NCI-H1048 (cell line): ENCODE data around the gene FEZ2.

Experiments used
- DNase-seq: peaks from one replicate; lab custom pipeline; 2025; lab: John Stamatoyannopoulos, UW

The FEZ2 gene

GRCh38 chr2:36587101-36587500 is 10.9 kb downstream of the FEZ2 start:
- DNase-seq: no peak

GRCh38 chr2:36586672-36587071 is 11.3 kb downstream of the FEZ2 start:
- no peak for DNase-seq

- DNase-seq: no peak
Observed at GRCh38 chr2:36584148-36584794, 13.7 kb downstream of the FEZ2 start.

- no peak for DNase-seq
Observed at GRCh38 chr2:36582951-36583350, 15.0 kb downstream of the FEZ2 start.

DNA sequence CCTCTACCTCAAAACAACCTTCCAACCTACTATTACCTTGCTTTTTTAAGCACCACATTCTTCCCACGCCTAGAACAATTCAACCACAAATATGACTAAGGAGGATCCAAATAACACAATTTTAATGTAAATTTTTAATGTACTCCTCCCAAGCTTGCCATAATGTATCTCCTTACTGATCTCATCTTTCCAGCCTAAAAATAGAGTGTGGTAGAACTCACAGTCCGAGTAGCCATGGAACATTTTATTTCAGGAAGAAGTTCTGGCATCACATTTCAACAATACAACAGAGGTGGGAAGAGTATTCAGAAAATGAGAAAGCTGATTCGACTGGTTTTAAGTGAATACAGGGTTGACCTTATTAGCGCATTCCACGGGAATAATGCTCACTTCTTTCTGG is 15.4 kb downstream of the FEZ2 start:
- no peak for DNase-seq

DNA sequence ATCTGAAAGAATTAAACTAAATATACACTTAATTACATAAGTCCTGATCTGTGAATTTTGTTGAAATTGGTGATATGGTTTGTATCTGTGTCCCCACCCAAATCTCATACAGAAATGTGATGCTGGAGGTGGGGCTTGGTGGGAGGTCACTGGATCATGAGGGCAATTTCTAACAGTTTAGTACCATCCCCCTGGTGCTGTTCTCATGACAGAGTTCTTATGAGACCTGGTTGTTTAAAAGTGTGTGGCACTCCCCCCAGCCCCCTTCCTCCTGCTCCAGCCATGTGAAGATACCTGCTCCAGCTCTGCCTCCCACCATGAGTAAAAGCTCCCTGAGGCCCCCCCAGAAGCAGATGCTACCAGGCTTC is 18.7 kb downstream of the FEZ2 start:
- DNase-seq: no peak

DNA sequence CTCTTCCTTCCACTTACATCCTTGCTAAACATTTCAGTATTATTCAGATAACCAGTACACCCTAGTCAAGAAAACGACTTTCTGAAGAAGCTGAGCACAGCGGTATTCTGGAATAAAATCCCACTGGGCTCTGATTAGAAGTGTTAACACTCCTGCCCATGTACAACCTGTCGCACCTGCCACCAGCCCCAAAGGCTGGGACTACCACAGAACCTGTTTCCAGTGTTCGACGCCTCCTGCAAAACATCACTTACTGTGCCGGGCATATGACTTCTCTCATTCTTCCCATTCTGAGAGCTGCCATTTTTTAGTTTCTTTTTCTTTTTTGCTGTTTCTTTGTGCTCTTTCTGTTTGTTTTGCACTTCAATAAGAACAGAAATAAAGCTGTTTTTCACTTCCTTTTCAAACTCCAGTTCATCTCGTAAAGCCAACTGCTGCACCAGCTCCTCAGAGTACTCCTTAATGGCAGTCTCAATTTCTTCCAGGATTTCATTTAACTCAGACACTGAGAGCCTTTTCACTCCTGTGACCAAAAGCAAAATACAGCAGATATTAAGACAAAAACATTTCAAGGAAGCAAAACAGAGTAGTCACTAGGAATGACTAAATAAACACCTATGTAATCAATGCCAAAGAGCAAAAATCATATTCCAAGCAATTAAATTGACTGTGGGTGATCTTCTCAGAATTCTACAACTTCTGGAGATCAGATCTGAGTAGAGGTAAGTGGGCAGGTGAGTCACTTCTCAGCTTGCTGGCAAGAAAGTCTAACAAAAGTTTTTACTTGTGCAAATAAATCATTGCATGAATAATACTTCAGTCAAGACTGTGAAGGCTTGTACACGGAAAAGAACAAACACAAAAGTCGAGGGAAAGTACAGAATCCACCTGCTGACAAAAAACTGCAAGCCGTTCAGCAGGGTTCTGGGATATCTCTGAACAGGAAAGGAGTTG is 19.3 kb downstream of the FEZ2 start:
- DNase-seq: no peak

DNA sequence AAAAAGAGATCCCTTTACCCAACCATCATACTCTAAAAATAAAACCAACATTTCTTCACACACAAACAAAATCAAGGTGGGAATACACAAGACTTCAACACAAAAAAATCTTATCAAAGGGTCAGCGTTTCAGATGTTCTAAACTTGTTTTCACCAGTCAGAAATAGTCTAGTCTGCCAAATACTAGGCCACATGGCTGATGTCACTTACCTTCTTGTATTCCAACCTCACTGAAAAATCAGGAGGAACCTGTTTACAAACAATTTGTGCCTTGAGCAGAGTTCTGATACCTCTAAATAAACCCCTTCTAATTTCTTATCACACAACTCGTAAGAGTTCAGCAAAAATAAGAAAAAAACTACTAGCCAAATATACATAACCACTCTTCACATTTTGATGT is 20.1 kb downstream of the FEZ2 start:
- no peak for DNase-seq

DNA sequence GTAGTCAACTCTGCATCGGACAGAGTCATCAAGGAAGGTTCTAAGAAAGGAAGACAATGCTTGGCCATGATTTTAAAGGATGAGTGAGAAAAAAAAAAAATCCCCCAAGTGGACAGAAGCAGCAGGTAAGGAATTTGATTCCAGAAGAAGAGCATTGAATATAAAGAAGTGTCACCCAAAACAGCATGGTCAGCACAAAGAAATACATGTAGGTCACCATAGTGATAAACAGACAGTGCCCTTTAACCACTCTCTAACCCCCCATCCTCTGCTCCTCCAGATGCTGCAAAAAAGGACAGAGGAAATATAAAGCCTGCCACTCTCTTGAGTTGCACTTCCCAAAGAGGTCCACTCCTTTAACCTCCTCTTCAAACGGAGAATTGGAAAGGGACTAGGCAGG is 23.4 kb downstream of the FEZ2 start:
- DNase-seq: no peak

DNA sequence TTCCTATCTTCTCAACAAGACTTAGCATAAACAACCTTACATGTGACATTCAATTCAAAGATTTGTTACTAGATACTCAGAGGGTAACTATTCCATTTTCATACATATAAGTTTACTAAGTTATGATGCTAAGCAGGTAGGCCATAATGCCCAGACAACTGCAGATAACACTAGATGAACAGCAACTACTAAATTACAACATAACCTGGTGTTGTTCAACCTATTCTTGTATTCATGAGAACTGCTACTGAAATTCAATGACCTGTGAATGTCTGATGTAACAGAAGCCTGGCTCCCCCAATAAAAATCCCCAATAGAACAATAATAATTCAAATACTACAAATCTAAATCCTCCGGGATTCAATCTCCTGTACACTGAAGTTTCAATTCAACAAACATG is 24.8 kb downstream of the FEZ2 start:
- no peak for DNase-seq

GRCh38 chr2:36572719-36573059 is 25.3 kb downstream of the FEZ2 start:
- DNase-seq: no peak

- no peak for DNase-seq
Observed at GRCh38 chr2:36572054-36572718, 25.8 kb downstream of the FEZ2 start.

DNA sequence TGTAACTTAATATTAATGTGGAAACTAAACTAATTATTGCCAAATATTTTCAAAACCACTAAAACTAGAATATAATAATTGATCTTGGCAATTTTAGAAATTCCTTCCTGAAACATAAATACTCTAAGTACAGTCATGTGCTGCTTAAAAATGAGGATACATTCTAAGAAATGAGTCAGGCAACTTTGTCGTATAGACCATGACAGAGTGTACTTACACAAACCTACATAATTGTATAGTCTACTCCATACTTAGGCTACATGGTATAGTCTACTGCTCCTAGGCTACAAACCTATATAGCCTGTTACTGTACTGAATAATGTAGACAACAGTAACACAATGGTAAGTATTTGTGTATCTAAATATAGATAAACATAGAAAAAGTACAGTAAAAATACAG is 27.6 kb downstream of the FEZ2 start:
- no peak for DNase-seq

GRCh38 chr2:36569267-36569856 is 28.6 kb downstream of the FEZ2 start:
- no peak for DNase-seq

DNA sequence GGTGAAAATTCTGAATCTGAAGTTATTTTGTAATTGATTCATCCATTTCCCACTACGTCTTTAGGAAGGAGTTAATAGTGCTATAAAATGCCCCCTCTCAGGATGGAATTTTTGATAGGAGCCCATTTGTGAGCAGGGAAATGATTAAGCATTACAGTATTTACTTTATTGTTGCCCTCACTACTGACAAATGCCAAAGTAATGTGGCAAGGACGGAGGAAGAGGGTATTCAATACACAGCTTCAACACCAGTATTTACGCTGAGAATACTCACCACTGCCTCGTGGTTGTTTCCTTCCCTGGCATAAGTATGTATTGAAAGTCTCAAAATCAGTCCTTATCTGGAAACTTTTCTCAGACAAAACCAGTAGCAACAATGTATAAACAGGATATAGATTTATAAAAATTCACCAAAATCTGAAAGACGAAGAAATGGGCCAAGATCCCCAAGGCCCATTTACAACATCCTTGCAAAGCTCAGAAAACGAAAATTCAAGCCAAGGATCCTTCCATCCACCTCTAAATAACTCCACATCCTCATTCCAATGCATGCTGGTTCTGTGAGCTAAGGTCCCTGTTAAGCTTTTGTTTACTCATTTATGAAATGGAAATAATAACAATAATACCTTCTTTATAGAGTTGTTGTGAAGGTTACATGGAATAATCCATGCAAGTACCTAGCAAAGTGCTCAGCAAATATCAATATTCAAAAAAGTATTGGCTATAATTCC is 29.3 kb downstream of the FEZ2 start:
- DNase-seq: no peak

DNA sequence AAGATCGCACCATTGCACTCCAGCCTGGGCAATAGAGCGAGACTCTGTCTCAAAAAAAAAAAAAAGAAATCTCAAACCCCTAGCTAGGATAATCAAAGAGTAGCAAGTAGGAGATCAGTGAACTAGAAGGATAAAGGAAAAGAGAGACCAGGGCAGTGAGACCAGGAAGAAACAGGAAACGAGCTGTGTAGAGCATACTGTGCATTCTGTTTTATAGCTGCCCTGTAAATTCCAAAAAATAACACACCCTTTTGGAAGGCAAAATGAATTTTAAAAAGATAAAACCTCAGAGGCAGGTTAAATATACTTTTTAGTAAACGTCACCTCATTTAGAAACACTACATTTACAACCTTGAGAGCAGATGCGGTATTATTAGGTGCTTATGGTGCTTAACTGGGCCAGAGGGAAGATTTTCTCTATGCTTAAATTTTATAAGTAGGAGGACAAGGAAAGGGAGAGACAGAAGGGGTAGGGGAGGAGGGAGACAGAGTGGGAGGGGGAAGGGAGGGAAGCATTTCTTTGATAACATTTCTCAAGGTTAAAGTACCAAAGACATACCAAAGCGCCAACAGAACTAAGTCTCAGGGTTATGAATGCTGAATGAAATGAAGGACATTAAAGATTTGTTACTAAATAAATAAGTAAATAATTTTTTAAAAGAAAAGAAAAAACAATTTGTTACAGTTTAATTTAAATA is 30.1 kb downstream of the FEZ2 start:
- DNase-seq: no peak

GRCh38 chr2:36566887-36567286 is 31.1 kb downstream of the FEZ2 start:
- DNase-seq: no peak

DNA sequence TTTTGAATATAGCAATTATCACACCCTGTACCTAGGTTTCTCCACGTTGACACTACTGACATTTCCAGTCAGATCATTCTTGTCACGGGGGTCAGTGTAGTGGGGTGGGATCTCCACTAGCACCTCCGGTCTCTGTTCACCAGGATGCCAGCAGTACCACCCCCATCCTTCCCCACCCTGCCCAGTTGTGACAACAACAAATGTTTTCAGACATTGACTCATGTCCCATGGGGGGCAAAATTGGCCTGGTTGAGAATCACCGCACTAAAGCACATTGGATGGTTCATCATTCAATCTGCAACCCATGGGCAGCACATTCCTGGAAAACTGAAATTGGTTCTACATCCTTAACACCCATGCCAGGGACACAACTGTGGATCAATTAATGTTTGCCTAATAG is 32.3 kb downstream of the FEZ2 start:
- no peak for DNase-seq

- DNase-seq: no peak
Observed at GRCh38 chr2:36564377-36564930, 33.5 kb downstream of the FEZ2 start.

DNA sequence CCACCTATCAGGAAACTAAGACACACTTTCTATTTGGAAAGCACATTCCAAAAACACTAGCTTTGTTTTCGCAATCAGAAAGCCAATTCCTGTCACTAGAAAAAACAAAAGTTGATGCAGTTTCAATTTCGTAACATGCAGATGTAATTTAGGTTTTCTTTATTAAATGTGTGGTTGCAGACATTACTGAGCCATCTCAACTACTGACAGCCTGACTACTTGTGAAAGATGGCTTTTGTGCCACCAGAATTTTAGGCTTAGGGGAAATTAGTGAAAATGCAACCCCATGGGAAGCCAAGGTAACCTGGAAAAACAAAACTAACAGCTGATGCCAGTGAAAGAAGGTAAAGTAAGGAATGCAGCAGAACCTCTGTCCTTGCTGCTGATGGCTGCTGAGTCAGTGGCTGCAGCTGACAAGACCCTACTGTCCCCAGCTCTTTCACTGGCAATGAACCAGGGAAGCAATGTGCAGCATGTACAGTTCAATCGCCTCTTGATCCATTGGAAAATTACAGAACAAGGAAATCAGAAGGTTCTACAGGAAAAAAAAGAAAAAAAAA is 34.9 kb downstream of the FEZ2 start:
- DNase-seq: no peak

- DNase-seq: no peak
Observed at GRCh38 chr2:36562240-36562639, 35.7 kb downstream of the FEZ2 start.
